HEK293 (cell line): ENCODE data around the gene LPCAT2.

Source experiments
- CTCF ChIA-PET: fragments of 350-600 bp; formaldehyde crosslinking; extraction: SDS; loops from one replicate; lab custom pipeline; 2021; ENCODE audit warnings: antibody characterized with exemption; lab: Yijun Ruan, JAX
- POLR2A ChIA-PET: fragments of 300-600 bp; formaldehyde crosslinking; extraction: SDS; loops from one replicate; lab custom pipeline; 2020; ENCODE audit warnings: antibody characterized with exemption, inconsistent platforms; lab: Yijun Ruan, JAX
- H3K27ac ChIP-seq: fragments of 200-500 bp; sonication (Bioruptor generic); 2 replicates; pipeline ENCODE4 v1.5.1; 2014; ENCODE audit warnings: low read depth, low read length, control low read depth, inconsistent platforms; ENCODE audit errors: extremely low read depth
- H3K36me3 ChIP-seq, 2 experiments: fragments of 200-500 bp in 1 of 2; sonication (Bioruptor generic) in 1 of 2; 1 replicate in 1 of 2; 2 replicates in 1 of 2; pipeline ENCODE4 v1.5.1; 2014 to 2017; ENCODE audit warnings: inconsistent platforms in 2 of 2, low read length in 2 of 2; ENCODE audit not compliant: control insufficient read depth in 2 of 2, insufficient read depth in 1 of 2
- H3K4me1 ChIP-seq: fragments of 200-500 bp; sonication (Bioruptor generic); 2 replicates; pipeline ENCODE4 v1.5.1; 2014; ENCODE audit warnings: mild to moderate bottlenecking, low read length, inconsistent platforms; ENCODE audit not compliant: control insufficient read depth, insufficient read depth
- H3K4me3 ChIP-seq: 2 replicates; pipeline ENCODE4 v1.5.1; 2011; ENCODE audit warnings: low read depth, mild to moderate bottlenecking, control low read depth, low read length, moderate library complexity
- H3K9me3 ChIP-seq: fragments of 200-500 bp; sonication (Bioruptor generic); 2 replicates; pipeline ENCODE4 v1.5.1; 2014; ENCODE audit warnings: low read depth, low read length, inconsistent platforms; ENCODE audit not compliant: control insufficient read depth, insufficient read depth
- KLF7 ChIP-seq: fragments of 450-650 bp; formaldehyde crosslinking; IDR thresholded peaks from 2 replicates; pipeline ENCODE4 v1.5.1; 2016; ENCODE audit warnings: missing biosample characterization, missing genetic modification characterization, borderline replicate concordance
- OVOL3 ChIP-seq: fragments of 450-650 bp; formaldehyde crosslinking; IDR thresholded peaks from 2 replicates; pipeline ENCODE4 v1.5.1; 2016; ENCODE audit warnings: missing biosample characterization, missing genetic modification characterization
- PRDM6 ChIP-seq: fragments of 450-650 bp; formaldehyde crosslinking; IDR thresholded peaks from 2 replicates; pipeline ENCODE4 v1.5.1; 2017; ENCODE audit warnings: missing biosample characterization, missing genetic modification characterization
- ZBTB10 ChIP-seq: fragments of 450-650 bp; formaldehyde crosslinking; IDR thresholded peaks from 2 replicates; pipeline ENCODE4 v1.5.1; 2016; ENCODE audit warnings: missing biosample characterization, missing genetic modification characterization
- ZBTB26 ChIP-seq: fragments of 450-650 bp; formaldehyde crosslinking; optimal IDR thresholded peaks from 2 replicates; pipeline ENCODE3; 2016; ENCODE audit warnings: missing biosample characterization, mild to moderate bottlenecking, missing genetic modification characterization
- ZBTB7A ChIP-seq: fragments of 450-650 bp; formaldehyde crosslinking; IDR thresholded peaks from 2 replicates; pipeline ENCODE4 v1.5.1; 2016; ENCODE audit warnings: low read depth, missing biosample characterization, missing genetic modification characterization
- ZNF169 ChIP-seq: fragments of 450-650 bp; formaldehyde crosslinking; IDR thresholded peaks from 2 replicates; pipeline ENCODE4 v1.5.1; 2016; ENCODE audit warnings: missing biosample characterization, missing genetic modification characterization
- ZNF311 ChIP-seq: fragments of 450-650 bp; formaldehyde crosslinking; IDR thresholded peaks from 2 replicates; pipeline ENCODE4 v1.5.1; 2017; ENCODE audit warnings: missing biosample characterization, missing genetic modification characterization, borderline replicate concordance
- ZNF354C ChIP-seq: fragments of 450-650 bp; formaldehyde crosslinking; IDR thresholded peaks from 2 replicates; pipeline ENCODE4 v1.5.1; 2016; ENCODE audit warnings: missing biosample characterization, missing genetic modification characterization, low read depth, borderline replicate concordance
- ZNF366 ChIP-seq: fragments of 450-650 bp; formaldehyde crosslinking; conservative IDR thresholded peaks from 2 replicates; pipeline ENCODE4 v1.5.1; 2016; ENCODE audit warnings: missing biosample characterization, missing genetic modification characterization
- ZNF37A ChIP-seq: fragments of 450-650 bp; IDR thresholded peaks from 2 replicates; pipeline ENCODE4 v1.5.1; 2018; ENCODE audit warnings: missing biosample characterization, missing genetic modification characterization
- ZNF518A ChIP-seq: fragments of 450-650 bp; formaldehyde crosslinking; conservative IDR thresholded peaks from 2 replicates; pipeline ENCODE4 v1.5.1; 2016; ENCODE audit warnings: low read depth, missing biosample characterization, missing genetic modification characterization
- ZNF521 ChIP-seq: fragments of 450-650 bp; formaldehyde crosslinking; IDR thresholded peaks from 2 replicates; pipeline ENCODE4 v1.5.1; 2017; ENCODE audit warnings: missing biosample characterization, mild to moderate bottlenecking, missing genetic modification characterization
- ZNF571 ChIP-seq: fragments of 450-650 bp; formaldehyde crosslinking; IDR thresholded peaks from 2 replicates; pipeline ENCODE4 v1.5.0; 2017; ENCODE audit warnings: missing biosample characterization, missing genetic modification characterization
- ZNF677 ChIP-seq: fragments of 450-650 bp; IDR thresholded peaks from 2 replicates; pipeline ENCODE4 v1.5.0; 2018; ENCODE audit warnings: missing biosample characterization, mild to moderate bottlenecking, missing genetic modification characterization, moderate library complexity
- ZNF707 ChIP-seq: fragments of 450-650 bp; formaldehyde crosslinking; IDR thresholded peaks from 2 replicates; pipeline ENCODE4 v1.5.1; 2016; ENCODE audit warnings: missing biosample characterization, missing genetic modification characterization
- ZNF777 ChIP-seq: fragments of 450-650 bp; formaldehyde crosslinking; IDR thresholded peaks from 2 replicates; pipeline ENCODE4 v1.5.1; 2017; ENCODE audit warnings: missing biosample characterization, missing genetic modification characterization, borderline replicate concordance
- ZSCAN30 ChIP-seq: fragments of 450-650 bp; IDR thresholded peaks from 2 replicates; pipeline ENCODE4 v1.5.1; 2018; ENCODE audit warnings: missing biosample characterization, mild to moderate bottlenecking, missing genetic modification characterization, moderate library complexity
- TF ChIP-seq, protein P1 (sequence below): fragments of 450-650 bp; formaldehyde crosslinking; IDR thresholded peaks from 2 replicates; pipeline ENCODE4 v1.5.1; 2016; ENCODE audit warnings: missing biosample characterization, missing genetic modification characterization
- TF ChIP-seq, protein P2 (sequence below): fragments of 450-650 bp; formaldehyde crosslinking; IDR thresholded peaks from 2 replicates; pipeline ENCODE4 v1.5.1; 2016; ENCODE audit warnings: missing biosample characterization, missing genetic modification characterization

The LPCAT2 gene

GRCh38 chr16:55569025-55569424 is 60.2 kb downstream of the LPCAT2 start:
- CTCF ChIA-PET: interaction anchor here (0.6 to 1.2 kb wide), 4 partner anchors 104 to 995 kb away, joined by 3 to 7 read pairs (median 3); no protein-coding TSS in a partner anchor
- TF ChIP-seq ZBTB7A (tag by site-specific recombination) (no peak), ZNF777 (tag by site-specific recombination) (no peak), ZBTB26 (tag by site-specific recombination) (no peak), ZNF366 (tag by site-specific recombination) (no peak), PRDM6 (tag by site-specific recombination) (no peak), ZSCAN30 (tag by site-specific recombination) (no peak), ZNF521 (tag by site-specific recombination) (no peak), ZNF677 (no peak)
- TF ChIP-seq, protein P1, sequence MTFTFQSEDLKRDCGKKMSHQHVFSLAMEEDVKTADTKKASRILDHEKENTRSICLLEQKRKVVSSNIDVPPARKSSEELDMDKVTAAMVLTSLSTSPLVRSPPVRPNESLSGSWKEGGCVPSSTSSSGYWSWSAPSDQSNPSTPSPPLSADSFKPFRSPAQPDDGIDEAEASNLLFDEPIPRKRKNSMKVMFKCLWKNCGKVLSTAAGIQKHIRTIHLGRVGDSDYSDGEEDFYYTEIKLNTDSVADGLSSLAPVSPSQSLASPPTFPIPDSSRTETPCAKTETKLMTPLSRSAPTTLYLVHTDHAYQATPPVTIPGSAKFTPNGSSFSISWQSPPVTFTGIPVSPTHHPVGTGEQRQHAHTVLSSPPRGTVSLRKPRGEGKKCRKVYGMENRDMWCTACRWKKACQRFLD: no peak
- Histone ChIP-seq H3K4me1 (no peaks in the 10 kb centered on the region), H3K9me3 (no peaks in the 10 kb centered on the region), H3K36me3 (no peaks in the 10 kb centered on the region), H3K4me3 (no peak overlapping the region), H3K27ac (no peak overlapping the region)
- POLR2A ChIA-PET: no interaction called here

- ChIA-PET POLR2A (no interaction called here), CTCF (interaction anchor here (1.1 kb wide), 1 partner anchor 12 kb away, joined by 3 read pairs; no protein-coding TSS in a partner anchor)
- Histone ChIP-seq H3K36me3 (no peaks in the 10 kb centered on the region), H3K4me1 (no peaks in the 10 kb centered on the region), H3K27ac (no peak overlapping the region), H3K4me3 (no peak overlapping the region), H3K9me3 (no peaks in the 10 kb centered on the region)
- TF ChIP-seq ZBTB10 (tag by site-specific recombination) (no peak), ZNF571 (tag by site-specific recombination) (no peak), ZNF311 (tag by site-specific recombination) (no peak), ZNF169 (tag by site-specific recombination) (no peak), ZNF354C (tag by site-specific recombination) (no peak), ZNF37A (tag by site-specific recombination) (no peak), ZNF707 (no peak), KLF7 (no peak), OVOL3 (tag by site-specific recombination) (no peak), ZNF518A (tag by site-specific recombination) (no peak)
- TF ChIP-seq, protein P2, sequence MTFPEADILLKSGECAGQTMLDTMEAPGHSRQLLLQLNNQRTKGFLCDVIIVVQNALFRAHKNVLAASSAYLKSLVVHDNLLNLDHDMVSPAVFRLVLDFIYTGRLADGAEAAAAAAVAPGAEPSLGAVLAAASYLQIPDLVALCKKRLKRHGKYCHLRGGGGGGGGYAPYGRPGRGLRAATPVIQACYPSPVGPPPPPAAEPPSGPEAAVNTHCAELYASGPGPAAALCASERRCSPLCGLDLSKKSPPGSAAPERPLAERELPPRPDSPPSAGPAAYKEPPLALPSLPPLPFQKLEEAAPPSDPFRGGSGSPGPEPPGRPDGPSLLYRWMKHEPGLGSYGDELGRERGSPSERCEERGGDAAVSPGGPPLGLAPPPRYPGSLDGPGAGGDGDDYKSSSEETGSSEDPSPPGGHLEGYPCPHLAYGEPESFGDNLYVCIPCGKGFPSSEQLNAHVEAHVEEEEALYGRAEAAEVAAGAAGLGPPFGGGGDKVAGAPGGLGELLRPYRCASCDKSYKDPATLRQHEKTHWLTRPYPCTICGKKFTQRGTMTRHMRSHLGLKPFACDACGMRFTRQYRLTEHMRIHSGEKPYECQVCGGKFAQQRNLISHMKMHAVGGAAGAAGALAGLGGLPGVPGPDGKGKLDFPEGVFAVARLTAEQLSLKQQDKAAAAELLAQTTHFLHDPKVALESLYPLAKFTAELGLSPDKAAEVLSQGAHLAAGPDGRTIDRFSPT (tag by site-specific recombination): no peak
Observed at GRCh38 chr16:55570159-55570558, 61.3 kb downstream of the LPCAT2 start.
